ENCODE data around the gene UBN1.
A peak's percentile ranks its signal among the peaks of the same experiment; 100 is the strongest.

Gene UBN1

DNA sequence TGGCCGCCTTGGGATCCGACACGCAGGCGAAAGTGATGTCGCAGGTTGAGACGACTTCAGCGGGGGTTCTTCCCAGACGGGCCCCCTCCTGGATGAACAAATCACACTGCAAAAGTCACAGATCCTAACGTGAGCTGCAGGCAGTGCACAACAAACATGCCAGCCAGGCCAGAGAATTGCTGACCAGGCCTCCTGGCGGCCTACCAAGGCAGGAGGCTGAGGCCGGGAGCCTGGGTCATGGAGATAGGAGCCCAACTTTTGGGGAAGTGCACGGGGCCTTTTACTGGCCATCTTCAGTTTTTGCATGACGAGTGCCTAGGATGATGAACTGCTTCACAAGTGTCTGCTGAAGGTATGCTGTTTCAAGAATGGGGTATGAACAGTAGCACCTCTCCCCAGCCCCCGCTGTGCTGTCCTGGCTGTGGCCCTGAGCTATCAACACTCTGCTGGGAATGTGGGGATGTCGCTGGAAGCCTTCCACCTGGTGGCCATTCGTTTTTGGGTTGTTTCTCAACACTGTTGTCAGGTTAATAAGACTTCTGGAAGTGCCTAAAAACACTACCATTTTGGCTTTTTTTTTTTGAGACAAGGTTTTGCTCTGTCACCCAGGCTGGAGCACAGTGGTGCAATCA is 32.6 kb upstream of the UBN1 start:
- no peak for DNase-seq (ENCODE audit: low spot score)

DNA sequence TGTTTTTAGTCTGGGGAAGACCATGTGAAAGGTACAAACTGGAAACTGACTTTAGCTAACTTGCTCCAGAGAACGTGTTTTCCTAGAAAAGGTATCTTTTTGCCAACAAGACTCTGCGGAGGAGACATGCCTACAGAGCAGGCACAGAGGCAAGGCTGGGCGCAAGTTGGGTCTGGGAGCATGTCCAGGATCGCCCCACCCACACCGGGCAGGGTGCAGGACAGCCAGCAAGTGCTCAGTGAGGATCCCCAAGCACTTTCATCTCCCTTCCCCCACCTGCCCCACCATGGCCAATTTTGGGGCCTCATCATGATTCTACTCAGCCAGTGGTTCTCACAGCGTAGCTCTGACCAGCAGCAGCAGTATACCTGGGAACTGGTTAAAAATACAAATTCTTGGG is 26.6 kb upstream of the UBN1 start:
- DNase-seq (ENCODE audit: low spot score) = no peak

DNA sequence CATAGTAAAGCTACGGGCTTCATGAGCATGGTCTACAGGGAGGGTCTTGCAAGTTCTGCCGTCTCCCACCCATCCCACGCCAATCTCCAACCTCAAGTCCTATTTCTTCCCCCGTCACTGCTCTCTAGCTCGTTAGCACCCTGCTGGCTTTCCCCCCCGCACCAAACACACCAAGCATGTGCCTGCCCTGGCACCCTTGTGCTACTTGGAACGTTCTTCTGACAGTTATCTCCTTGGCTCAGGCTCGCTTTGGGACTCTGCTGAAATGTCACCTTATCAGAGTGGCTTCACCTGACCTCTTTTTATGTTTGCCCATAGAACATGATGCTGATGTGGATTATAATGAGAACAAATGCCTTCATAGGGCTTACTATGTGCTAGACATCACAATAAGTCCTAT is 22.1 kb upstream of the UBN1 start:
- no peak for DNase-seq (ENCODE audit: low spot score)

DNA sequence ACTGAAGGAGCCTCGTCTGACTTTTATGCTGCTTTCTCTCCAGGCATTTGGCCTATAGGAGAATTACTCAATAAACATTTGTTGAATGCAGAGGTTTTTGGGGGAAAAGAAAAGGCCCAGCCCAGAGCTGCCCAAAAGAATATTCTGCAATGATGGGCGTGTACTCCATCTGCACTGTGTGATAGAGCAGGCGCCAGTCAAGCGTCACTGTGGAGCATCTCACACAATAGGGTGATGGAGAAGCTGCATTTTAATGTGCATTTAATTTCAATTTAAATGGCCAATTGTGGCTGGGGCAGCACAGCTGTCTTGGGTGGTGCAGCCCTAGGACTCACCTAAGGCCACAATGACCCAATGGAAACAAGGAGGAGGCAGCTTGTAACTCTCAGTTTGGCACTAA is 20.8 kb upstream of the UBN1 start:
- DNase-seq (ENCODE audit: low spot score) = no peak

DNA sequence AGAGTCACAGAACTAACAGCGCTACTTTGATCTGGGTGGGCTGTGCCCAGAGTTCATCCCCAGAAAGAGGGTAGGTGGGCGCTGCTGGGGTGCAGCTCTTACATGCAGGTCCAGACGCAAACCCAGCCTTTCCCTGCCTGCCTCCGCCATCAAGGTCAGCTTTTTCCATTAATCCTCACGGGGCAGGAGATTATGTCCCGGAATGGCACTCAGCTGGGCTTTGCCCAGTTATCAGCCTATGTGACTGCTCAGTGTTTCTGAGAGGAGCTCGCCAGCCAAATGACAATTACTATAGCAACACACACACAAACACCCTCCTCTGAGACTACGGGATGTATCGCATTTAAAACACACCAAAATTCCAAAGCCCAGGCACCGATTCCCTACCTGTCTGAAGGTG is 20.3 kb upstream of the UBN1 start:
- DNase-seq (ENCODE audit: low spot score) = no peak

DNA sequence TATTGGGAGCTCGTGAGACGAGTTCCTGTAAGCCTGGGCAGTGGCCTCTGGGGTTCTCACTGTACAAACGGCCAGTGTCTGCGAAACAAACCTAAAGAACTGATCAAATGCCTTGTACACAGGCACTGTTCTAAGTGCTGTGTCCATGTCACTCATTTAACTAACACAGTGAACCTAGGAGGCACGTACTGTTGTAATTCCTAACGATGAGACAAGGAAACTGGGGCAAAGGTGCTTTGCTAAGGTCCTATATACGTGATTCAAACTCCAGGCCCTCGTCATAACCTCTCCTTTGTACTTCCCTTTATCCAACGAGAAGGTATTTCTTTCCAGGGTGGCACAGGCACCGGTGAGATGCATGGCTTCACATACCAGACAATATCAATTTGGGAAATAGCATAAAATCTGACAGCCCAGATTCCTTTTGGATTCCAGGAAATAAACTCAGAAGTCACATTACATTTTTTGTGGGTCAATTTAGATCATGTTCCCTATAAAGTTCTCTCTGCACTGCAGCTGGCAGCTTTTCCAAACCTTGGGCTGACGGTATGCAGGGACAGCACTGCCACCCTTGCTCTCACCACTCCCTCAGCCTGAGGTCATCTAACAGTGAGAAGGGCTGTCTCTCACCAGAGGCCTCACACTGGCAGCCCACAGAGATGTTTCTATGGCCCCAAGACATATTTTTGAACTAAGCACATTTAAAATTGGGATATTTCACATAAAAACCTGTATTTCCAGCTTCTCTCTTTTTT is 18.5 kb upstream of the UBN1 start:
- DNase-seq (ENCODE audit: low spot score) = no peak

DNA sequence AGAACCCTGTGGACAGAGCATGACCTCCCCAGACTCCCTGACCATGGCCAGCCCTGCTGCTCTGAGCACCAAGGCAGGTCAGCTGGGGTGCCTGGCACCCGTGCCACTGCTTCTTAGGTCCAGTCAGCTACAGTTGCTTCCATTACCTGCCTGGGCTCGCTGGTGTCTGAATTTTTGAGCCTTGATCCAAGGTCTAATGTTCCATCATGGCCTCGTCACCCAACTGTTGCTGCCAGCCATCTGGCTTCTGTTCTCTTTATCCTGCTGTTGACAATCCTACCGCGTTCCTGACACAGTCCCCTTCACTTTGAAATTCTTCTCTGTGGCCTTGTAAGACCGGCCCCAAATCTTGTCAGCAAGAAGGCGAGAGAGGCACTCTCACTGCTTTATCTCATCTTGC is 16.9 kb upstream of the UBN1 start:
- no peak for DNase-seq (ENCODE audit: low spot score)

DNA sequence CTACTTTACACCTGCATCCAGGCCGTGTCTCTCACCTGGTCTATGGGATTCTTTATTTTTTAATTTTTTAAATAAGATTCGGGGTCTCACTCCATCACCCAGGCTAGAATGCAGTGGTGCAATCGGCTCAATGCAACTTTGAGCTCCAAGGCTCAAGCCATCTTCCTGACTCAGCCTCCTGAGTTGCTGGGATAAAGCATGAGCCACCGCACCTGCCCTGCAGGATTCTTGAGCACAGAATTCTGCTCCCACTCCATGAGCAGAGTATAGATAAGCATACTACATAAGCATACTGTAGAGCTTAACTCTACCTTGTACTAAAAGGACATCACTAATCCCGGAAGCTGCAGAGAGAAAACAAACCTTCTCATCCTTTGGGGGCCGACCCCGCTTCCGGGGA is 15.7 kb upstream of the UBN1 start:
- DNase-seq (ENCODE audit: low spot score) = no peak

DNA sequence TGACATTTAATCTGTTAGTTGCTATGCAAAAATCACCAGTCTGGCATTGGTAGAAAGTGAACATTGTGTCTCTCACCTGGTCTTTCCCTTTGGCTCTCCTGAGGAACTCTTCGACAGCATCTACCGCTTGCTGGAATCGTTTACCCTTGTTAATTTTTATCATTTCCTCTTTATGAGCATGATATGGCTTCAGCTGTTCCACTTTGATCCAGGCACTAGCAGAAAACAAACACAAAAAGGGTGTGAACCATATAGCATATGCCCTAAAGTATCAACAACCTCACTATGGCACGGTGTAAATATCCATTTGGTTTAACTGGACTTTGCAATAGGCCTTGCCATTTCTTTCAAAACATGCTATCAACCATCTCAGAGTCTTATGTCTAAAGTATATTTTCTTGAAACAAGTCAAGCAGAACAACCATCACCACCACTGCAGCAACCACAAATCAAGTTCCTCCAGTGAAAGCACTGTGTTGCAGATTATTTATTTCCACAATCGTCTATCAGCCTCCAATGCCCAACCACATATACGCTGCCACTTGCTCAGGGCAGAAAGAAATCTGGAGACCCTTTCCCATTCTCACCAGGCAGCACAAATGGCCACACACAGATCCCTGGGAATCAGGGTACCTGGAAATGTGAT is 14.5 kb upstream of the UBN1 start:
- no peak for DNase-seq (ENCODE audit: low spot score)

DNA sequence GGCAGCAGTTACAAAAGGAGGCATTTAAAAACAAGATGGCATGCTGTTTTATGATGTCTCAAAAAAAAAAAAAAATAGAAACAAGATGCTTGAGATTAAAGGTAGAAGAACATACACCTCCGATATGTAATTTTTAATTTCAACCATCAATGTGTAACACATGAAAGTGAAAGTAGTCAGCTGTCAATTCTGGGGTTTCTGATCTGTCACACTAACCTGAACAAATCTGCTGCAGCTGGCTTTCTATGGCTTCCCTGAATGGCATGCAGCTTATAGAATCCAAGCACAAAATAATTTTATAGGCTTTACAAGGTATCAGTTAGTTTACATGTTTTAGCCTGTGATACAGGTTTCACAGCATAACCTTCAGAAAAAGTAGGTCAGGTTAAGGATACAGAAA is 13.7 kb upstream of the UBN1 start:
- DNase-seq (ENCODE audit: low spot score) = no peak

DNA sequence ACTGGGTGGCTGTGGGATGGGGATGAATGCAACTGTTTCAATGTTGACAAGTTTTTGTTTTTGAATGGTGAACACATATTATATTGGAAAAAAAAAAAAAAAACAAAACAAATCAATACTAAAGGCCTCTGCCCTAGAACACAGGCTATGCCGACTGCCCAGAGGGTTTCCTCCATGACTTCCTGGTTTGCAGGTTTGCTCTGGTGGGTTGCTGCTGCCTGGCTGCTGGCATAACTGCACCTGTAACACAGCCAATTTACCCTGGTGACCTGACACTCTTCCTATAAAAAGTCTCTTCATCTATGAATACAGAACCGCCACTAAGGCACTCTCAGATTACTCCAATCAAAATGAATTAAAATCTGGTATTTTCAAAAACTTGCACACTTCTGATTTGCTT is 10.6 kb upstream of the UBN1 start:
- no peak for DNase-seq (ENCODE audit: low spot score)

DNA sequence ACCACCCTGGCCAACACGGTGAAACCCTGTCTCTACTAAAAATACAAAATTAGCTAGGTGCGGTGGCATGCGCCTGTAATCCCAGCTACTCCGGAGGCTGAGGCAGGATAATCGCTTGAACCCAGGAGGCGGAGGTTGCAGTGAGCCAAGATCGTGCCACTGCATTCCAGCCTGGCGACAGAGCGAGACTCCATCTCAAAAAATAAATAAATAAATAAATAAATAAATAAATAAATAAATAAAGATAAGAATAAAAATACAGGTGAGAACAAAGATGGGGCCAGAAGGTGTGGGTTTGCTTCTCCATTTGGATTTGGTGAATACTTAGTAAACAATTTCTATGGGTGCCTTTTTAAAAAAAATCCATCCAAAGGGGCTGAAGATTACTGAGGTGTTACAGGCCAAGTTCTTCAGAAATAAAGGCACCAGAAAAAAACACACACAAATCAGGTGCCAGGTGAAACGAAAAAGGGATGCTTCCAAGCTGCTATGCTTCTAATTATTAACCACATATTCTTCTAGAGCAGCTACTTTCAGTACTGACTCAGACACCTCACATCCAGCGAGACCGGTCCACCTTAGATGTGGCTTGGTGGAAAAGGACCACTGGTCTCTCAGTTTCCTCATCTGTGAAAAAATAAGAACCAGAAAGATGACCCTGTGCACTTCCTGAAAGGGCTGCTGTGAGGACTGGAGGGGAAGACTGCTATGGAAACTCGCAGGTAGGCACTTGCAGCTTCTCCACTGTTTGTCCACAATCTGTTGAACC is 9.4 kb upstream of the UBN1 start:
- DNase-seq (ENCODE audit: low spot score) = no peak

DNA sequence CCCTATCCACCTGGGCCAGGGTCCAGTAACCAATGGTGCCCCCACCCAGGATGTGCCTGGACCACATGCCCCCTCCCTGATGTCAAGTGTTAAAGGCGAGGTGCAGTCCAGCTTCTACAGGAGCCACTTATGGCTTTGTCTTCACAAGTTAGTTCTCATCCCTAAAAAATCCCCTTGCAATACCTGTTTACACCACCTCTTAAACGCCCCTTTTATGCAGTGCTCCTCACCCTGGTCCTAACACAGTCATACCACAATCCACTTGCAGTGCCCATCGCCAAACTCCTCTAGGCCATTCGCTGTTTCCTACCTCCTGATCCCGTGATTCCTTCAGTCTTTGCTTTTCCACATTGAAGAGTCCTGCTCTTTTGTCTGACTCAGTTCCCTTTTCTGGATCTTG is 7.3 kb upstream of the UBN1 start:
- no peak for DNase-seq (ENCODE audit: low spot score)

DNA sequence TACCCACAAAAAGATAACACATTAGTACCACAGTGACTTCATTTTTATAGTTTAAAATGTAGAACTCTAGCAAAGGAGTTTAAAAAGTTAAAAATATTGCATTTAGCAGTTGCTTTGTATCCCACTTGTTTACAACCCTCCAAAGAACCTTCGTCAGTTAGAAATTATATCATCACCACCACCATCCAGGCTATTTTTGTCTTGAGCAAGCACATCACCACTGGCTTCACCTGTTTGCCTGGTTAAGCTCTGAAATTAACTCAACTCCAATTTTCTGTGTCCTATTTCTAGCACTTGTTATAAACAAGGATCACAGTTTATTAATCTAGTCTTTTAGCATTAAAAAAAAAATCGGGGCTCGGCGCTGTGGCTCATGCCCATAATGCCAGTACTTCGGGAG is 6.3 kb upstream of the UBN1 start:
- no peak for DNase-seq (ENCODE audit: low spot score)

DNA sequence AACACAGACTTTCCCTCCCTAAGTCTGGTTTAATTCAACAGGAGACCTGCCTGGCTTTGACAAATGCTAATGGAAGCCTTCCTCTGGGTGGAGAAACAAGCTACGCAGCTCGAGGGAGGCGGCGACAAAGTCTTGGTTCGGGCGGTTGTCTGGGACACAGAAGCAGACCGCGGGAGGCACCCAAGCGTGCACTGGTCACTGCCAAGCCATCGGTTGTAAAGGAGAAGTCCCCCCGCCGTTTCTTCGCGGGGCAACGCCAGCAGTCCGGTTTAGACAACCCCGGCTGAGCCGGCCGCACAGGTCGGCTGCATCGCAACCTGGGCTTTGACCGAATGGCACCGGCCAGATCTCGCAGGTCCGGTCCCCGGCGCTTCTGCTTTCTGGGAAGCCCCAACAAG is 779 bp upstream of the UBN1 start:
- DNase-seq (ENCODE audit: low spot score) = no peak

DNA sequence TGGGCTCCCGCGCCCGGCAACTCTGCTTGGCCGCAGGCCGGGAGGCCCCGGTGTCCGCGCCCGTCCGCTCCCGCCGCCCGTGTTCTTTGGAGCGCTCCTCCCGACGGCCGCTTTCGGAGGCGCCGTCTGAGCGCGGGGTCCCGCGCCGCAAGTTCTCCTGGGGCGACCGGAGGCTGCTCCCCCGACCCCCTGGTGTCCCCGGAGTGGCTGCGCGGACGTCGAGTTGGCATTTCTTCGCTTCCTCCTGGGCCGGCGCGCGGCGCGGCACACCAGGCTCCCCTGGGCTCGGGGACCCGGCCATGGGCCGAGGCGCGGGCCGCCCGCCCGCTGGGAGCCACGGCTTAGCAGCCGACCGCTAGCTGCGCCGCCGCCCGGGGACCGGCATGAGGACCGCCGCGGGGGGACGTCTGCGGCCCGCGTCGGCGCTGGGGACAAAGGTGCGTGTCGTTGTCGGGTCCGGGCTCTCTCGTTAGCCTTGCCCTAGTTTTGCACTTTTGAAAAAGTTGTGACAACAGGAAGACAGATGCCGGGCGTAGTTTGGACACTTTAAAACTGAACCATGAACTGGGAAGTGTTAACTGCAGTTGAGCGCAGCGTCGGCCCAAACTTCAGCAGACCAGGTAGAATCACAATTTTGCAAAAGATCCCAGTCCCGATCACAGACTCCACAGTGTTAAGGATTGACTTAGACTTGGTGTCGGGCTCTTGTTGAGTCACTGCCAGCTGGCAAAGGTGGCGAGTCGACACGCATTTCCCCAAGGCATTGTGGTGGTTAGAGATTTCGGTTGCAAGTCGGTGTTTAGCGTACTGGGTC is 700 bp downstream of the UBN1 start:
- DNase-seq (ENCODE audit: low spot score) = peak; percentile 25

DNA sequence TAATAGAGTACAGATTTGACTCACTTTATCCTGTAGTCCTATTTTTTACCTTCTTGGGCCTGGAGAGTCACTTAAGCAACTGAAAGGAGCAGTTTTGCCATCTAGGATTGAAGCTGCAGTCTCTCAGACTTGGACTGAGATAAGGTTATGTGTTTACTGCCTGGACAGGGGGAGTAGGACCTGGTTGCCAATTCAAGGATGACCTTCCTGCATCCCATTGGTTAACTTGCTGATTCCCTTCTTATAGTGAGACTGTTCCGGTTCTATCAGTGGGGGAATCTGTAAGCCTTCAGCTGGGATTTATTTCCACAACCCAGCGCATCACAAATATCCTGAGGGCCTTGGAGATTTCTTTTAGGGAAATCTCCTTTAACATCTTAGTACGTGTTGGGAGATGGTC is 2.9 kb downstream of the UBN1 start:
- no peak for DNase-seq (ENCODE audit: low spot score)

DNA sequence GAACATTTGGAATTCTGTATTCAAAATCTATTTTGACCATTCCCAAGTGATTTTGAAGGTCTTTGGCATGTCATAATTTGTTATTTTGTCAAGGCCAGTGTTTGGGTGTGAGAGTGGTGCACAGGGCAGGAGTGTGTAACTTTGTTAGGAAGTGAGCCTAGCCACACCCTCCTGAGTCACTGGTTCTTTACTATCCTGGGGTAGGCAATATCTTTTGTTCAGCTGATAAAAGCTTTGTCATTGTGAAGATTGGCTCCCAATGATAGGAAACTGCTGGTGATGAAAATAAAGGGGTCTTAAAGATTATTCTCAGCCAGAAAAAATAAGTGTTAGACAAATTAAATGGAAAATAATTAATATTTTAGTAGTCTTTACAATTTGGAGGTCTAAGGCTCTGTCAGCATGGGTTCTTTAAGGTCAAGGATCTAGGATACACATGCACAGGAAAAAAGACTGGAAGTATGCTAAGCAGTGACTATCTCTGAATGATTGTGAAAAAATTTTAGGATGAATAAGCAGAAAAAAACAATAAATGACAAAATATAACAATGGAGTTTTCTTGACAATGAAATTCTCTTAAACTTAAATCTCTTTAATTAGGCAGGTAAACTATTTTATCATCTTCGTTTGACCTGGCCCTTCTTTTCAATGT is 5.1 kb downstream of the UBN1 start:
- no peak for DNase-seq (ENCODE audit: low spot score)

DNA sequence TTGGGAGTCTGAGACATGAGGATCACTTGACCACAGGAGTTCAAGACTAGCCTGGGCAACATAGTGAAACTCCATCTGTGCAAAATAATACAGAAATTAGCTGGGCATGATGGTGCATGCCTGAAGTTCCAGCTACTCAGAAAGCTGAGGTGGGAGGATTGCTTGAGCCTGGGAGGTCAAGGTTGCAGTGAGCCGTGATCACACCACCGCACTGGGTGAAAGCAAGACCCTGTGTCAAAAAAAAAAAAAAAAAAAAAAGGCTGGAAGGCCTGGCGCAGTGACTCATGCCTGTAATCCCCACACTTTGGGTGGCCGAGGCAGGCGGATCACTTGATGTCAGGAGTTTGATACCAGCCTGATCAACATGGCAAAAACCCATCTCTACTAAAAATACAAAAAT is 8.1 kb downstream of the UBN1 start:
- no peak for DNase-seq (ENCODE audit: low spot score)

DNA sequence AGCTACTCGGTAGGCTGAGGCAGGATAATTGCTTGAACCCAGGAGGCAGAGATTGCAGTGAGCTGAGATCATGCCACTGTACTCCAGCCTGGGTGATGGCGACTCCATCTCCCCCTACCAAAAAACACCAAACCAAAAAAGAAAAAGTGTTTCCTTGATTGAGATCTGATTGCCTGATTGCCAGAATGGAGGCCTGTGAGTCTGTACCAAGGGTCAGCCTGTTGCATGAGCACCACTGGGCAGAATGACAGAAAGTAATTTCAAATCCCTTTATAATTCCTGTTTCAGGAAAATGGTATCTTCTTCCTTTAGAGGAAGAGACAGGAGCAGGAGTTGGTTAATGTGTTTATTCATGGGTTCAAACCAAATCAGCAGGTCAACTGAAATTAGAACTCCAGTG is 8.5 kb downstream of the UBN1 start:
- DNase-seq (ENCODE audit: low spot score) = no peak

DNA sequence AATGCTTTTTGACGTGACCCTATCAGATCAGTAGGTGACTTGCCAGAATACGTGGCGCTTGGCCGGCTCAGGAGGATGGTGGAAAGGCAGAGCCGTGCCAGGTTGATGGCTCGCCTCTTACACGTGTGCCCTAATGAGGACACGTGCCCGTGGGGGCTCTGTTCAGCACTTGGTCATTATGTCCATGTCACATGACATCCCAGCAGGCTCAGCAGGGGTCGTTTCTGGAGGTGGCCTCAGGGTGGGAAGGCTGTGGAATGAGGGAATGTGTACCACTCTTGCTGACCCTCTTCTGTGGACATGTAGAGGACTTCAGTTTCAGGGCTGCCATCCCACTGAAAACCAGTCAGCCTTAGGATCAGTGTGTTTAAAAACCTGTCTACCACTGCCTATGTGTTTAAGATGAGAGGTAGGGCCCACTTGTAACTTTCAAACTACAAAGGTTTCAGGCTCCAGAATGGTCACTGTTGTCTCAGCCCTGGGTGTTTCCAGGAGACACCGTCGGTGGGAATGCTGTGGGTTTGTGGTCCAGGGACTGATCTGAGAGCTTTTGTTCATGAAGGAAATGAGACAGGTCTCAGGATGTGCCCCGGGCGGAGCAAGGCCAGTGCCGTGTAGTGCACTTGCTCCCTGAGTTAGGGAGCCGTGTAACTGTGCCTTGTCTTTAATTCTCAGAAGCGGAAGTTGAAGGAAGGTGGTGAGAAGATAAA is 12.1 kb downstream of the UBN1 start:
- DNase-seq (ENCODE audit: low spot score) = peak; percentile 41

All from COLO829 (cell line).